Thyroid gland (tissue), 4 donors: Measurements from ENCODE around the gene PRKAA1.

ENCODE experiments used
- POLR2A ChIP-seq, 2 donors: fragments of 450-650 bp; IDR thresholded peaks; one replicate each; pipeline ENCODE4 v1.6.1; 2017; ENCODE audit warnings: antibody characterized with exemption in 2 of 2, mild to moderate bottlenecking in 2 of 2, moderate library complexity in 1 of 2
- TF ChIP-seq, protein P1 (sequence below), 6 experiments: fragments of 200-600 bp in 3 of 6; fragments of 450-650 bp in 3 of 6; sonication (generic) in 3 of 6; IDR thresholded peaks; one replicate each; pipeline ENCODE4 v1.5.1; 2016 to 2019; ENCODE audit warnings: antibody characterized with exemption in 6 of 6, mild to moderate bottlenecking in 2 of 6, inconsistent platforms in 1 of 6, moderate library complexity in 1 of 6

DNA sequence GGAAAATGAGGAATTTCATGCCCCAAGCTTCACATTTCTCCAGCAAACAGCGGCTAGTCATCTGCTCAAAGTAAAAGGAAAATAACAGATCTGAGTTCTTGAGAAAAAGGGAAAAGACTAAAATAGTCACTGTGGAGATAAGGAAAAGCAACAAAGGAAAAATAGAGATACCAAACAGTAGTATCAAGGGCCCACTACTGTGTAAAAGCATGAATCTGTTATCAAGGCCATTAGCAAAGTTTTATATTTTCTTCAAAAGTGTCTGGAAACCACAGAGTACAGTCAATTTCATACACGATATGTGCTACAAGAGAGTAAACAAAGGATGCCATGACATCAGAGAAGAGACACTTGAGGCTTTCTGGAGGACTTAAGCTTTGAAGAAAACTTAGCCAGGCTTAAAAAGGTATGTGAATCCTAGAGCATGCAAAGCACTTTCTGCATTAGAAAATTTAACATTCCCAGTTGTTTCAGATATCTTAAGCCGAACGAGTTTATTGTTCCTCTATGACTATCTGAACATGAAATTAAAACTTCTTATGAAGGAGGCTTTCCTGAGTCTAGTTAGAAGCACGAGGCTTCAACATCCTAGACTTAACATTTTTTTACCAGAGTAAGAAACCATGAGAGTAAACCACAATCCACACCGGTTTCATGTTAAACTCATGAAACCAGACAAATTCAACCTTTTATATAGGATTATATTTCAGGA, 43.6 kb downstream of the PRKAA1 start:
- TF ChIP-seq POLR2A (IDR thresholded peaks at IDR 0.05), result no peak
- TF ChIP-seq, protein P1, sequence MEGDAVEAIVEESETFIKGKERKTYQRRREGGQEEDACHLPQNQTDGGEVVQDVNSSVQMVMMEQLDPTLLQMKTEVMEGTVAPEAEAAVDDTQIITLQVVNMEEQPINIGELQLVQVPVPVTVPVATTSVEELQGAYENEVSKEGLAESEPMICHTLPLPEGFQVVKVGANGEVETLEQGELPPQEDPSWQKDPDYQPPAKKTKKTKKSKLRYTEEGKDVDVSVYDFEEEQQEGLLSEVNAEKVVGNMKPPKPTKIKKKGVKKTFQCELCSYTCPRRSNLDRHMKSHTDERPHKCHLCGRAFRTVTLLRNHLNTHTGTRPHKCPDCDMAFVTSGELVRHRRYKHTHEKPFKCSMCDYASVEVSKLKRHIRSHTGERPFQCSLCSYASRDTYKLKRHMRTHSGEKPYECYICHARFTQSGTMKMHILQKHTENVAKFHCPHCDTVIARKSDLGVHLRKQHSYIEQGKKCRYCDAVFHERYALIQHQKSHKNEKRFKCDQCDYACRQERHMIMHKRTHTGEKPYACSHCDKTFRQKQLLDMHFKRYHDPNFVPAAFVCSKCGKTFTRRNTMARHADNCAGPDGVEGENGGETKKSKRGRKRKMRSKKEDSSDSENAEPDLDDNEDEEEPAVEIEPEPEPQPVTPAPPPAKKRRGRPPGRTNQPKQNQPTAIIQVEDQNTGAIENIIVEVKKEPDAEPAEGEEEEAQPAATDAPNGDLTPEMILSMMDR (IDR thresholded peaks at IDR 0.05), result no peak
